HG02588 (cell line): Measurements from ENCODE around the gene IP6K3.

ENCODE experiments used
- ATAC-seq: cut with Tn5 transposase; IDR thresholded peaks from one replicate; pipeline ENCODE4 v1.9.1; 2021; ENCODE audit warnings: mild to moderate bottlenecking, moderate library complexity; ENCODE audit not compliant: unreplicated experiment

Gene IP6K3

GRCh38 chr6:33677143-33677660, 69.5 kb downstream of the IP6K3 start:
- no peak for ATAC-seq

- no peak for ATAC-seq
These were observed 70.1 kb downstream of the IP6K3 start for GRCh38 chr6:33676416-33677142.

DNA sequence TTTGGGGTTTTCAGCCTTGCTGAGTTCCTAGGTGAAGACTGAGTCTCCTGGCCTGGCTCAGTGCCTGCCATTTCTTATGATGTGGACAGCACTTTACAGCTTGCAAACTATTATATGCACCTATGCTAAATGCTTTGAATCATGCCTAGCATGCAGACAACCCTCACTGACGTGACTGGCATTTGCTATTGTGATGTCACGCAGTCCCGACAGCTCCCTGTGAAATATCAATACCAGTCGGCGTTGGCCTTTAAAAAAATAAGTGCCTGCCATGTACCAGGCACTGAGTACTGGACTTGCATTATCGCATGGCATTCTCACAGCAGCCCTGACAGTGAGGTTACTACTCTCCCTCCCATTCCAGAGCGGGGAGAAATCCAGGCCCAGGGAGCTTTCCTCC, 70.7 kb downstream of the IP6K3 start:
- no peak for ATAC-seq

DNA sequence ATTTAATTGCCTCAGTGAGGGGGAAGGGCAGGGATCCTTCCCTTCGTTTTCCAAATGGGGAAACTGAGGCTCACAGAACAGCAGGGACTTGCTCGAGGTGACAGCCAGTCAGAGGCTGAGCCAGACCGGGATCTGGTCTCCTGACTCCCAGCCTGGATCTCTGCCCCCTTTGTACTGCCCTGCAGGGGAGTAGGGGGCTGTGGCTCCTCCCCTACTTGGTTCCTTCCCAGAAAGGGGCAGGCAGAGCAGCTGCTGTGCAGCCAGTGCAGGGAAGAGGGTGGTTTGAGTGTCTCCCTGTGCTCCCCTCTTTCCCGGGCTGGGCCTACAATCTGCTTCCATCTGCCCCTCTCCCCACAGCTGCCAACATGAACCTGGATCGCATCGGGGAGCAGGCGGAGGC, 72.9 kb downstream of the IP6K3 start:
- no peak for ATAC-seq

DNA sequence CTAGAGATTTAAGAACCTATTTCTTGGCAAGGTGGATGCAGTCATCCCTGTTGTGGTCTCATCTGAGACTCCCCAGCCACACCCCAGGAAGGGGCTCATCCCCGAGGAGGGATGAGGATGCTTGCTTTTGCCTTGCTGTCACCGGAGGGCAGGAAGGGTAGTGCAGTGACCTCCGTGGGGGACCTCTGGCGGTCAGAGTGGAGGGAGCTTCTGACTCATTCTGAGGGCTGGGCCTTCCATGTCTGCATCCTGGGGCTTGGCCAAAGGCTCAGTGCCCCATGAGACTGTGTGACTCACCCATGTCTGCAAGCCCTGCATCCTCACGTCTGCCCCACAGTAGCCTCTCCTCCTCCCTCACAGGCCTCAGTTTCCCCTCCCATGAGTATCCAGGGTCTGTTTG, 73.9 kb downstream of the IP6K3 start:
- ATAC-seq, result no peak

GRCh38 chr6:33671744-33672072, 75.0 kb downstream of the IP6K3 start:
- no peak for ATAC-seq
